ENCODE data around the gene MARCHF2. TPM values are rescaled to one million over a fixed set of nuclear protein-coding genes. Genes with fewer than 3 reads are reported as not detected.

The MARCHF2 gene
- total and polyA plus RNA-seq, 9 of the 15 experiments (the other 6 are each of a cell fraction or from before 2014, with no cell fraction given) = 0.39 to 6.4 (median 2.2) TPM

DNA sequence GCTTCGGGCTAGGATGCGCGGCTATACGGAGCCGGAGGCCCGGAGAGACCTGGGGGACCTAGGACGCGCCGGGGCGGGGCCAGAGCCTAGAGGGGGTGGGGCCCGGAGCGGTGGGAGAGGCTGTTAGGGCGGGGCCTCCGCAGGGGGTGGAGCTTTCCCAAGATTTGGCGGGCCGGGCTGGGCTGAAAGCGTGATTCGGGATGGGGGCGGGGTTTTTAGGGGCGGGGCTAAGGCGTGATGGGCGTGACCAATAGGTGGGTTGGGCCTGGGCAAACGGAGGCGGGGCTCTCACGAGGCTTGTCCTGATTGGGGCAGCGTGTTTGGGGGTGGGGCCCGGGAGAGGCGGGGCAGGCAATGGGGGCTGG is 22.5 kb upstream of the MARCHF2 start (continued):
- TF ChIP-seq LCOR (CRISPR knock-in tag; IDR thresholded peaks at IDR 0.05) (no peak), ZNF384 (IDR thresholded peaks at IDR 0.05; ENCODE audit: low read depth, low read length) (no peak), HLTF (IDR thresholded peaks at IDR 0.05) (no peak), ZNF197 (CRISPR knock-in tag; IDR thresholded peaks at IDR 0.05; ENCODE audit: low read depth) (no peak), CBX5 (IDR thresholded peaks at IDR 0.05; ENCODE audit: borderline replicate concordance, low read depth) (no peak), TFAM (CRISPR knock-in tag; conservative IDR thresholded peaks at IDR 0.05) (no peak), NFYB (IDR thresholded peaks at IDR 0.05; ENCODE audit: extremely low read depth, insufficient read length) (peak; percentile 21), SMAD1 (IDR thresholded peaks at IDR 0.05; ENCODE audit: low read depth, low read length, partially characterized antibody) (peak; percentile 52), EGR1 (conservative IDR thresholded peaks at IDR 0.05) (0 out of 2 replicates have a peak, but pooled peaks have one; percentile 9), POLR2G (IDR thresholded peaks at IDR 0.05; ENCODE audit: low read depth, low read length) (peak; percentile 83), SNIP1 (IDR thresholded peaks at IDR 0.05; ENCODE audit: low read depth) (no peak), FIP1L1 (IDR thresholded peaks at IDR 0.05; ENCODE audit: low read depth, low read length, poor library complexity, severe bottlenecking) (peak; percentile 8), ZNF23 (CRISPR knock-in tag; IDR thresholded peaks at IDR 0.05) (no peak), HDAC3 (IDR thresholded peaks at IDR 0.05; ENCODE audit: borderline replicate concordance, partially characterized antibody) (no peak), ZNF347 (CRISPR knock-in tag; IDR thresholded peaks at IDR 0.05; ENCODE audit: low read depth) (no peak), SRSF3 (IDR thresholded peaks at IDR 0.05; ENCODE audit: insufficient read depth, low read length) (no peak), PML (IDR thresholded peaks at IDR 0.05; ENCODE audit: low read length) (0 out of 2 replicates have a peak, but pooled peaks have one; percentile 16), TBP (optimal IDR thresholded peaks at IDR 0.05; ENCODE audit: low read depth, low read length) (peak; percentile 45), CEBPB (tag; IDR thresholded peaks at IDR 0.05) (no peak), MAFG (tag; conservative IDR thresholded peaks at IDR 0.05) (no peak), RFX7 (CRISPR knock-in tag; IDR thresholded peaks at IDR 0.05) (no peak), ZC3H4 (CRISPR knock-in tag; IDR thresholded peaks at IDR 0.05; ENCODE audit: borderline replicate concordance) (0 out of 2 replicates have a peak, but pooled peaks have one; percentile 12), SMARCB1 (IDR thresholded peaks at IDR 0.05; ENCODE audit: insufficient read length, low read depth) (no peak), TEAD1 (CRISPR knock-in tag; IDR thresholded peaks at IDR 0.05) (no peak), POLR2A (conservative IDR thresholded peaks at IDR 0.05) (0 out of 2 replicates have a peak, but pooled peaks have one; percentile 8), CREM (IDR thresholded peaks at IDR 0.05; ENCODE audit: low read depth) (0 out of 2 replicates have a peak, but pooled peaks have one; percentile 23), HDGF (IDR thresholded peaks at IDR 0.05) (0 out of 2 replicates have a peak, but pooled peaks have one; percentile 59)
- TF ChIP-seq, protein P1, sequence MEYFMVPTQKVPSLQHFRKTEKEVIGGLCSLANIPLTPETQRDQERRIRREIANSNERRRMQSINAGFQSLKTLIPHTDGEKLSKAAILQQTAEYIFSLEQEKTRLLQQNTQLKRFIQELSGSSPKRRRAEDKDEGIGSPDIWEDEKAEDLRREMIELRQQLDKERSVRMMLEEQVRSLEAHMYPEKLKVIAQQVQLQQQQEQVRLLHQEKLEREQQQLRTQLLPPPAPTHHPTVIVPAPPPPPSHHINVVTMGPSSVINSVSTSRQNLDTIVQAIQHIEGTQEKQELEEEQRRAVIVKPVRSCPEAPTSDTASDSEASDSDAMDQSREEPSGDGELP (CRISPR knock-in tag; IDR thresholded peaks at IDR 0.05; ENCODE audit: borderline replicate concordance) = no peak
